HG02938 (cell line): Measurements from ENCODE around the gene SAA2.
A peak's percentile ranks its signal among the peaks of the same experiment; 100 is the strongest.
"Not testable (repeated sequence)": the region's sequence is repeated elsewhere in the genome, so short reads cannot be mapped to it uniquely, and the experiment has no call there.

Source experiments
- ATAC-seq: cut with Tn5 transposase; IDR thresholded peaks from one replicate; pipeline ENCODE4 v1.9.1; 2021; ENCODE audit warnings: mild to moderate bottlenecking, moderate library complexity; ENCODE audit not compliant: unreplicated experiment

SAA2 gene

DNA sequence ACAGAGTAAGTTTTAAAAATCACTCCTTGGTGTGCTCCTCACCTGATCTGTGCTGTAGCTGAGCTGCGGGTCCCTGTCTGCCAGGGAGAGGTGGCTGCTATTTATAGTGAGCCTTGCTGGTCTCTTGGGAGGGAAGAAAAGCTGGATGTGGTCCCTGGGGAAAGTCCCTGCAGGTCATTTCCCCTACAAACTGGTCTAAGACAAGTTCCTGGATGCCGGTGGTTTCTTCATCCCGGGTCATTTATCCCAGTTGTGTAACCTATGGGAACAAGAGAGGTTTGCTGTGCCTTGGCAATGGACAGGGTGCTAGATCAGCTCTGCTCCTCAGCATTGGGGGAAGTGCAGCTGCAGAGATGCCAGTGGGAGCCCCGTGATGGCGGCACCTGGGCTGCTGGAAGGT lies at the start of gene SAA2:
TSS of gene SAA2 (minus strand) at position 108 of the 400 bp plus-strand sequence. CDS start 657 bp downstream, outside the sequence.
- no peak for ATAC-seq

DNA sequence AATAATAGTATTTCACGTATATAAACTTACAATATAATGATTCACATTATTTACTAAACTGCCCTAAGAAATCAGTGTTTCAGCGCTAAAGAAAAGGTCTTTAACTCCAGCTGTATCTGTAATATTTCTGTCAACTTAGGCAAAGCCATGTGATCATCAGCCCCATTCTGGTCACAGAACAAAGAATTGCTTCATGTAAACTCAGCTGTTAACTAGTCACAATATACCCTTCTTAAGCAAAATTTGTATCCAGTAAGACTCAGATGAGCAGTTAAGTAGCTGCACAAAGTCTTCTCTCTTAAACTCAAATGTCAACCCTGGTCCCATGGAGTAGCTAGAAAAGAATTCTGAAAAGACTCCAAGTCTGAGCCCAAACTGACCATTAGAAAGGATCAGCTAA lies 46.8 kb upstream of the SAA2 start:
- no peak for ATAC-seq

- no peak for ATAC-seq
Observed at GRCh38 chr11:18294862-18295261, 46.4 kb upstream of the SAA2 start.

DNA sequence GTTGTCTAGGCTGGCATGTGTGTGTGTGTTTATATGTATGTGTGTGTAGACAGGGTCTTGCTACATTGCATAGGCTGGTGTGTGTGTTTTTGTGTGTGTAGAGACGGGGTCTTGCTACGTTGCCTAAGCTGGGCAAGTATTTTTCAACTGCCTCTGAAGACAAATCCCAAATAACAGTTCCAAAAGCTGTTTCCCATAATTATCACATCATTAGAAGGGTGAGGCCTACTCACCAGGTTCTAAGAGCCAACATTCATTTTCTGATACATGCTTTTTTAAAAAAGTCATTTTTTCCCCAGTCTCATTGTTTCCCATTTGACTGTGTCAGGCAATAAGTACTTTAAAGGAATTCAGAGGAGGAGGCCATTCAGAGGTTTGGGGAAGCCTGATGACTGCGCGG lies 40.4 kb upstream of the SAA2 start:
- ATAC-seq, result no peak

DNA sequence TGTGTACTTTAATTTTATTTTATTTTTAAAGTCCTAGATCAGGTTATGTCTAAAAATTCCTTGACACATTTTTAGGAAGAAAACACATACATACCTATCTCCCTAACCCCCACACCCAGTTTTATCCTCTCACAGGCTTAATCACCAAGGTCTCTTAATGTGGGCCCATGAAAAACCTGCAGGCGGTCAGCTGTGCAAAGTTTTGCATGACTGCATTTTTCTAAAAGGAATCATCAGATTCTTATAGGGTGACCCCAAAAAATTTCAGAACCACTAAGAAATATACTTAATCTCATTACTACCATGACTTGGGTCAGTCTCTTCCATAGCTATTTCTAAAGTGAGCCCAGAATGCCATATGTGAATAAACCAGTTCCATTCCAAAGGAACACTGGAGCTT lies 37.4 kb upstream of the SAA2 start:
- no peak for ATAC-seq

- ATAC-seq, result no peak
Observed at GRCh38 chr11:18282626-18283025, 34.2 kb upstream of the SAA2 start.

GRCh38 chr11:18280438-18281045 lies 32.1 kb upstream of the SAA2 start:
- ATAC-seq, result peak; percentile 92

DNA sequence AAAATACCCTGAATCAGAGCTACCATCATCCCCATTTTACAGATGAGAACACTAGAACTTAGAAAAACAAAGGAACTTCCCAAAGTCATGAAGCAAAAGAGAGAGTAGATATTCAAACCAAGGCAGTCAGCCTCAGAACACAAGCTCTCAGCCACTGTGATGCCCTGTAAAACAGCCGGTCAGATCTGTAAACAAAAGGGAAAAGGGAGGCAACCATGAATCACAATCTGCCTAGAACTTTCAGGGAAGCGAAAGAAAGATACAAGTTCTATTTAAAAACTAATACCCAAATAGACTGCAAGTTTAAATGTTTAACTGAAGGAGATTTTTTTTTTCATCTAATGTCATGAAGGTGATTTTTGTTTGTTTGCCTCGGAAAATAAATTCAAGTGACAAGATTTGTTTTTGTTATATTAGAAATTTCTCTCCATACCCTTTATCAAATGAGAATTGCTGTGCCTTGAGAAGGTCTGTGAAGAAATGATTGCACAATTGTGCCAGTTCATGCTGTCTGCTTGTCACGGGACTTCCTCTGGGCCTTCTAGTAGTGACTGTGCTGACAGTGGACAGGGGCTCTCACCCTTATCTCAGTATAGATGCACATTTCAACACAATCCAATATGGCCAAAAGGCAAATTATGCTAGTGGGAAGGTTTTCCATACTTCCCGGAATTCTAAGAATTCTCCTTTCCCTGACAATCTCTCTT lies 29.2 kb upstream of the SAA2 start:
- no peak for ATAC-seq

- ATAC-seq, result no peak
Observed at GRCh38 chr11:18271206-18271605, 22.7 kb upstream of the SAA2 start.

DNA sequence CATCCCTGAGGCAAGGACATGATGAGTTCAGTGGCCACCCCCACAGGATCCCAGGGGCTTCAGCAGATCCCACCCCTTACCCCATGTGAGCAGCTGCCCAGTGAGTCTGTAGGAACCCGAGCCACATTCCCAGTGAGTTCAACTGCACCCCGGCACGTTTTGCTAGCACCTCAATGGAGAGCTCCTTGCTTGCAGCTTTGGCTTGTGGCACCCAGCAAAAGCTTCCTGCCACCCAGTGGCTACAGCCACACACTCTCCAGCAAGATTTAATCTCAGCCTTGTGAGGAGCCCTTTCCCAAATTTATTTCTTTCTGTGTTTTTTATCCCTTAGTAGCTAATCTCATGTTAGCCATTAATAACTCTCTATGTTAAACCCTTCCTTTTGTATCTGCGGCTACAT lies 21.6 kb upstream of the SAA2 start:
- no peak for ATAC-seq

GRCh38 chr11:18269252-18269651 lies 20.8 kb upstream of the SAA2 start:
- ATAC-seq, result not testable (repeated sequence)

DNA sequence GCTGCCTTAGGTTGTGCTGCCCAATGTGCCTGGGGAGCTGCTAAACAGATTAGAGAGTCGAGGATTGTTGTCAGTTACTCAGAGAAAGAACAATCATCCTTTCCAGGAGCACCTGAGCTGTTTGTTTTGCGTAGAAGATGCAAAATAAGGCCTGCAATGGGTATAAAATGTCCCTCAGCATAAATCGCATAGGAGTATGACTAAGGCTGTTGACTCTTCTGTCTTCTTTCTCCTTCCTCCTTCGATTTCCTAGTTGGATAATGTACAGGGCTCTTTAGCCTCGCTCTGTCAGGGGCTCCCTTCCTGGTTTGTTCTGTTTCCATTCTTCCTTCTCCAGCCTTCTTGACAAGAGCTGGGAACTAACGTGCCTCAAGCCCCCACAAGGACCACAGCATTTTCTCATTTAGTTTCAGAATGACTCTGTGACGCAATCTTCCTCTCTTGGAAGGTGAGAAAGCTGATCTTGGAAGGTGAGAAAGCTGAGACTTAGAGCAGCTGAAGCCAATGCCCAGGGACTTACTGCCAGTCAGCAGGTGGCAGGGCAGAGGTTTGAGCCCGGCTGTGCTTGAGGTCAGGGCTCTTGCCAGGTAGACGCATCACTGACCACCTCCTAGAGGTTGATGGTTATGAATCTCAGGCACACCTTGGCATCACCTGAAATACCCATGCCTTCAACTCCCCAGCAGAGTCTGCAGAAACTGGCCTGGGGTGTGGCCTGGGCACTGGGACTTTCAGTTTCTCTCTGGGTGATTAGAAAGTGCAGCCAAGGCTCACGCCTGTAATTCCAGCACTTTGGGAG lies 19.1 kb upstream of the SAA2 start:
- ATAC-seq, result peak; percentile 61

- no peak for ATAC-seq
Observed at GRCh38 chr11:18265949-18266348, 17.5 kb upstream of the SAA2 start, which contains the start of gene SAA1. SAA1 (plus strand) TSS chr11:18266264; CDS start chr11:18266888, 624 bp downstream.

- no peak for ATAC-seq
Observed at GRCh38 chr11:18264677-18265555, 16.4 kb upstream of the SAA2 start.

DNA sequence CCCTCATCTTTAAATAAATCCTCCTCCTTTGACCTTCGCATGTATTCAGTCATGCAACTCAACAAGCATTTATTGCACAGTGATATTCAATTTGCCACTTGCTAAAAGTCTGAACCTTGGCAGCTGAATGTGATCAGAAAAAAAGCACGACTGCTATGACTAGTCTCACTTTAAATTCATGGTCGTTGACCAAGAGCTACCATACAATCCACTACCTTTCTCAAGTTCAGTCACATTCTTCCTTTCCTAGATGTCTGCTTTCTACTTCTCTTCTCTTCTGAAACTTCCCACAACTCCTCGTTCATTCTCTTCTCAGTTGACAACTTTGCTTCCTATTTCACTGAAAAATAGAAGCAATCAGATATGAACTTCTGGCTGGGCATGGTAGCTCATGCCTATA lies 15.6 kb upstream of the SAA2 start:
- ATAC-seq, result no peak

GRCh38 chr11:18262681-18263350 lies 14.3 kb upstream of the SAA2 start:
- not testable (repeated sequence) for ATAC-seq

DNA sequence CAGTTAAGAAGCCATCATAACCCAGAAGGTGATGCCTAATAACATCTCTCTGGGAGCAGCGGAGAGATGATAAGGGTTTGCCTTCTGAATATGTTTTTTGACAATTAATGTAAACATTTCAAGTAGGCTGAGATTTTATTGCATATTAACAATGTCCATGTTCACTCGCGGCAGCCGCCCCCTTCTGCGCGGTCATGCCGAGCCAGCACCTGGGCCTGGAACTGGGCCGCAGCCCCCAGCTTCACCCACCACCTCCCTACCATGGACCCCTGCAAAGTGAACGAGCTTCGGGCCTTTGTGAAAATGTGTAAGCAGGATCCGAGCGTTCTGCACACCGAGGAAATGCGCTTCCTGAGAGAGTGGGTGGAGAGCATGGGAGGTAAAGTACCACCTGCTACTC lies 13.3 kb upstream of the SAA2 start:
- ATAC-seq, result no peak

DNA sequence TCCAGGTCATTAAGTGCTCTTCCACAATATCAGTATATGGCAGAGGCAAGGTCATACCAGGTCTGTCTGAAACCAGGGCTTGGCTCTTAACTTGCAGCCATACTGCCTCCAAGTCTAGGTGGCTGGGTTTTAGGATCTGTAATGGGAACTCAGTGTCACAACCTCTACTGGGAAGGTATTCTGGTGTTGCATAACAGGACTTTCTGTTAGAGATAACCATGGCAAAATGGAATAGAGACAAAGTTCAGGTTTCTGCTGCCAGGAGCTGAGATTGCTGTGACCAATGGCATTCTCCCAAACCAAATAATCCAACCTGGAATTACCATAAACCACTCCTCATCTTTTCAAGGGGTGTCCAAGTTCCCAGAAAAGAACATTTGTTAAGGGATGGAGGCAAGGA lies 10.8 kb upstream of the SAA2 start:
- no peak for ATAC-seq

- ATAC-seq, result no peak
Observed at GRCh38 chr11:18254781-18255361, 6.4 kb upstream of the SAA2 start.

GRCh38 chr11:18253778-18254338 lies 5.4 kb upstream of the SAA2 start:
- ATAC-seq, result no peak
